HG03196 (cell line): ENCODE data around the gene THRB.

Experiments used
- ATAC-seq: cut with Tn5 transposase; IDR thresholded peaks from one replicate; pipeline ENCODE4 v1.9.1; 2021; ENCODE audit not compliant: unreplicated experiment

THRB gene

DNA sequence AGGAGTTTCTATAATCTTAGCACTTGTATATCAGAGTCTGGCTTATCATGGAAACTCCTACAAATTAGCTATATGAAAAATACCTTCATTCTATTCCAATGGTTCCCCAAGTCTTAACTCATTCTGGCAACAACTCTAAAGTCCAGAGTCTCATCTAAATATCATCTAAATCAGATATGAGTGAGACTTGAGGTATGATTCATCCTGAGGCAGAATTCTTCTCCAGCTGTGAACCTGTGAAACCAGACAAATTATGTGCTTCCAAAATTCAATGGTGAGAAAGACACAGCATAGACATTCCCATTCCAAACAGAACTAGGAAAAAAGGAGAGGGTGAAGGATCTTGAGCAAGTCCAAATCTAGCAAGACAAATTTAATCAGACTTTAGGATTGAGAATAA lies 138.8 kb downstream of the THRB start:
- ATAC-seq: no peak

DNA sequence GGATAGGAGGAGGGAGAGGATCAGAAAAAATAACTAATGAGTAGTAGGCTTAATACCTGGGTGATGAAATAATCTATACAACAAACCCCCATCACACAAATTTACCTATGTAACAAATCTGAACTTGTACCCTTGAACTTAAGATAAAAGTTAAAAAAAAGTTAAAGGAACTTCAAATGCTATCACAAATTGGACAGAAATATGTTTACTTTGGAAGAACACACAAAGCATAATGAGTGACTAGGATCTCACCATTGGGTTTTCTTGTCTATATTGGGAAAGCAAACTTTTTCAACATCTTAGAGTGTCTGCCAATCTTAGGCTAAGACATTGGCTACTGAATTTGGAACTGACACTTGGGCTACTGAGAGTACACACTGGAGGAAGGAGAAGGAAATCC lies 140.4 kb downstream of the THRB start:
- ATAC-seq: no peak

DNA sequence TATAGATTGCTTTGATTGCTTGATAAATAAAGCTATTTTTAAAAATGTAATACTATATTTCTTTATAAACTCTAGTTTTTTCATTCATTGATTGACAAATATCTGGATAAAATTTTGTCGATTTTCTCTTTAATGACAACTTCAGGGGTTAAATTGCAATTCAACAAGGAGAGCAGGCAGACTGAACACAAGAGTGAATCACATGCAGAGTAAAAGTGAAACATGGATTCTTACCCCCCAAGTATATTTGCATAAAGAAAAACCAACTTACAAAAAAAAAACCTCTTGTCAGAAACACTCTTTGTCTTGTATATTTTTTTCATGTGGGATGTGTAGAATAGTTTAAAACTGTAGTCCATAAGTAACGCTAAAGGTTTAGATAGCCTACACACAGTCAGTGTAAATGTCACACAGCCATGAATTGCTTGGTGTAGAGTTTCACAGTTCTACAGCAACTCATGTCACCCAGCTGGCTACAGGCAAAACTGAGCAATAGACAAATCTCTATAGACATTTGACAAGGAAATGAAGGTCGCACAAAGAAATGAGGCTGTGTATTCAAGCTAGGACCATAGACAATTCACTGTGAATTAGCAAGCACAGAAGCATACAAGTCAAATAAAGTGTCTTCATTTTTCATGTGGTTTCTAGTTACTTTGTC lies 141.6 kb downstream of the THRB start:
- no peak for ATAC-seq

DNA sequence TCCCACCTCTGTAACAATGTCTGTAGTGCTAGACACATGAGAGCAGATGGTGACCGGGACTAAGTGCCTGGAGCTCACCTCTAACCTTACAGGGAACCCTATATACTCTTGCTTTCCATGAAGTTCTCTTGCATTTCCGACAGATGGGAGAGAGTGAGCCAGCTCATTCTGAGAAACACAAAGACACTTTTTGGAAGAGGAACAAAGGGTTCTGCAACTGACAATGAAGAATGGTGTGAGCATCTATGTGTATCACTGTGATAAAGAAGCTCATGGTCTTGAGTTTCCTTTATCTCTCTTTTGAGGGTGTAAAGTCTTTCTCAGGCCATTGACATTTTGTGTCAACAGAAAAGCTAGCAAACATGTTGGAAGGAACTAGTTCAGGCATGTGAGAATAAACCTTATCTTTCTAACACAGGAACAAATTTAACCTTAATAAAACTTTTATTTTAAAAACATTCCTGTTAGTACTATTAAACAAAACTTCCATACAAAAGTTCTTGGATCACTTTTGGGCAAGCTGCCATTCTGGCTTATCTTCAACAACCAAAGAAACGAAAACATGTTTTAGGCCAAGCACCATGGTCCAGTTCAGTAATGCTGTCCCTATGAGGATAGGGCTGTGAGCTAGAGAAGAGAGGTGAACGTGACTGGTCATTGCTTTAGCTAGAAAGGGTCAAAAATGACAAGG lies 142.7 kb downstream of the THRB start:
- ATAC-seq: no peak

DNA sequence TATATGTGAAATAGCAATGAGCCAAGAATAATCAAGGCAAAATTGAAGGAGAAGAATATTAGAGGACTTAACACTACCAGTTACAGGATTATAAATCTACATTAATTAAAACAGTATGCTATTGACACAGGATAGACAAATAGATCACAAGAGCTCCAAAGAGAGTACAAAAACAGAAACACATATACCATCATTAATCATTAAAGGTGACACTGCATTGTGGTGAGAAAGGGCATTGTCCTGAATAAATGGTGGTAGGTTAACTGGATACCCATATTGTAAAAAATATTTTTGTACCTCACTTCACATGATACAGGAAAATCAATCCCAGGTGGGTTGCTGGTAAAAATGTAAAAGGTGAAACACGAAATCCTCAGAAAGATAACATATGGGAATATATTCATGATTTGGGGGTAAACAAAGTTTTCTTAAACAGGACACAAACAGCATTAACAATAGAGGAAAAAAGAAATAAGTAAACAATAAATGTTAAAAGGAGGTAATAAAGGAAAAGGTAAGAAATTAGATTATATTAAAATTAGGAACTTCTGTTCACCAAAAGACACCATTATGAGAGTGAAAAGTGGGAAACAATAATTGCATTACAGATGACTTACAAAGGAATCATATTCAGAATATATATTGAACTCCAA lies 145.2 kb downstream of the THRB start:
- ATAC-seq: no peak

DNA sequence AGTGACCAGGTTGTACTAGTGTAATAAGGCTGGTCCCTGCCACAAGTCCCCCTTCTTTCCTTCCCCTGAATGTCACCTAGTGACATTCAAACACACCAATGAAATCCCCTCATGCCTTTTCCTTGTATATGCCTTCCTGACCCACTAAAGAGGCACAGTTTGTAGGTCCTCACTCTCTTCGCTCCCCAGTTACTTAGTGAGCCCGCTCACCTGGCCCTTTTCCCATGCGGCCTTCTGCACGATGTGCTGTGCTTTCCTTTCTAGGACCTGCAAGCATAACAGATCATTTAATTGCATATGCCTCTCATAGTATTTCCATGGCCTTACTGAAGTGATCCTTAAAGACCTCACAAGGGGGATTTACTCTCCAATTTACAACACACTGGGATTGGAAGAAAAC lies 146.3 kb downstream of the THRB start:
- ATAC-seq: no peak

DNA sequence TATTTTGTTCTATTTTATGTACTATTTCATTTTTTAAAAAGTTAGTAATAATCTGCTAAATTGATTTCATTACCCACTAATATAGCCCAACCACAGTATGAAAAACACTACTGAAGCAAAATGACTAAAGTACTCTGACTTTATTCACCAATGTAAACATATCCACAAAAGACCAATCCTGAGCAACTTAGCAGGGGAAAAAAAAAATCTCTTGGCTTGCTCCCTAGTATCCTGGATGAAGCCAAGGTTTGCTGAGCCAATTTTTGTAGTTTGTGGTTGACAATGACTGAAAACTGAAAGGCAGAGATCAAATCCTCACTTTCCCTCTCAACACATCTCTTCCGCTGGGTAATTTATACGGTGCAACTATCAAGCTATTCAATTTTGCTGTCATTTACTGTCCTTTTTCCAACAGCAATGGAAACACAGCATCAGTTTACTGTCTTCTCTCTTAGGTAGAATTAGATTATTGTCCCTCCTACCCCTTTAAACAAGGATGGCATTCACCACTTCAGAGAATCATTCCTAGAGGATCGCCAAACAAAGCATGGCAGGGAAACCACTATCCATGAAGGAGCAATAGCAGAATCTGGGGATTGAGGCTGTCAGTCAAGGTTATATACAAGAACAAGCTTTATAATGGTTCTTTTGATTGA lies 149.7 kb downstream of the THRB start:
- ATAC-seq: no peak

DNA sequence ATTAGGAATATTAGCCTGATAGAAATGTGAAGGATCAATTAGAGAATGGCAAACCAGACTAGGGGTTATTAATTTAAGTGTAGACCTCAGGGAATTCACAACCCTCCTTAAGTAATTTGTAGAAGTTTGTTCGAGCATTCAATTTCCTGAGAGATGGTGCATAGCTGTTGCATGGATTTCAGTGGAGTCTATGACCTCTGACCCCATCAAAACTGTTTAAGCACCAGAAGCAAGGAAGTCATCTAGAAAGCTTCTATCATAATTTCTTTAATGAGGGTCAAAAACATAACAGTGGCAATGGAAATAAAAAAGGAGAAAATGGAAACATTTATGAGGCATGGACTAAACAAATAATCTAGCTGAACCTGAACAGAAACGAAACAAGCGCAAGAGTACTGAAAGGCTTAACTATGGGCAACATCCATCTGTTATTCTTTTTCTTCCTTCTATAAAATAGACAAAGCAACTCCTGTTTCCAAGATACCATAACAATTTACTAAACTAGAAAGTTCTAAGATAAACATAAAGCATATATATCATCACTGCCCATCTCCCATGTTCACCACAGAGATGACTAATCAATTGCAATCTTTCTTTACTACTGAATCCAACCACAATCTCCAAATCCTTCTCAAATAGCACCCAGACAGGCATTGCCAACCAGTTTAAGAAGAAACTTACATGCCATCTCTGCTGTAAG lies 151.4 kb downstream of the THRB start:
- ATAC-seq: no peak

DNA sequence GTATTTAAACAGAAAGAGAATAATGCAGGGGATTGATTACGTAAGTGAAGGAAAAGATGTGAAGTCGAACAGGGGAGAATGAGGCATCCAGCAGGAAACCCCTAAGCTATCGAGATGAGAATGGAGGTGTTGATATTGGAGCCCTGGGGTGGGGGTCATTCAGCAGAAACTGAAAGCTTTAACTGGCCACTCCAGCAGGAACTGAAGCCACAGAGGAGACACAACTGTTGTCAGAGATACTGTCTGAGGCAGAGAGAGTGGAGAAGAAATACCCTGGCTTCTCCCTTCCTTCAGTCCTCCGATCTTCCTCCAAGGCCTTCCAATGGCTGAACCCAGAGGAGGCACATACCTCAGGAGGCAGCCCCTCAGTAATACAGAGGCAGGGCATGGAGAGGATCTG lies 152.4 kb downstream of the THRB start:
- ATAC-seq: no peak

DNA sequence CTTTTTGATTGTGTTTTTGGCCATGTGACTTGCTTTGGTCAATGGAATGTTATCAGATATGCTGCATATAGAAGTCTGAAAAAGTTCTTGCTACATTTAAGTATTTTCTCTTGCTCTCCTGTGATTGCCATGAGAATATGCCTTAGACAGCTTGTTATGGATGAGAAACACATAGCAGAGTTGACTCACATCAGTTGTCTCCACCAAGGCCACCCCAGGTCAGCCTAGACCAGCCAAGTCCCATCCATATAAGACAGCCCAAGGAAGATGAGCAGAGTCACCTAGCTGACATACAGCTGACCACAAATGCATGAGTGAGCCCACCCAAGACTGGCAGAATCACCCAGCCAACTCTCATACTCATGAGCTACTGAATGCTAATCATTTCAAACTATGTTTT lies 153.0 kb downstream of the THRB start:
- ATAC-seq: no peak

DNA sequence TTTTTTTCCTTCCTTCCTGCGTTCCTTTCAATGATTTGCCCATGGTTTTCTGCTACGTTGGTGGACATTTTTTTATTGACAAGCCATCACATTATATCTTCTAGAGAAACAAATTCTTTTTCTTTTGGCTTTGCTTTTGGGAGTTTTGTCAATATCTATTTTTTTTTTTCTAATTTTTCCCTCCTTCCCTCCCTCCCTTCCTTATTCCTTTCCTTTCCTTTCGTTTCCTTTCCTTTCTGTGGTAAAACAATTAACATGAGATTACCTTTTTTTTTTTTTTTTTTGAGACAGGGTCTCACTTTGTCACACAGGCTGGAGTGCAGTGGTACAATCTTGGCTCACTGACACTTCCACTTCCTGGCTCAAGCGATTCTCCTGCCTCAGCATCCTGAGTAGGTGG lies 153.7 kb downstream of the THRB start:
- no peak for ATAC-seq

DNA sequence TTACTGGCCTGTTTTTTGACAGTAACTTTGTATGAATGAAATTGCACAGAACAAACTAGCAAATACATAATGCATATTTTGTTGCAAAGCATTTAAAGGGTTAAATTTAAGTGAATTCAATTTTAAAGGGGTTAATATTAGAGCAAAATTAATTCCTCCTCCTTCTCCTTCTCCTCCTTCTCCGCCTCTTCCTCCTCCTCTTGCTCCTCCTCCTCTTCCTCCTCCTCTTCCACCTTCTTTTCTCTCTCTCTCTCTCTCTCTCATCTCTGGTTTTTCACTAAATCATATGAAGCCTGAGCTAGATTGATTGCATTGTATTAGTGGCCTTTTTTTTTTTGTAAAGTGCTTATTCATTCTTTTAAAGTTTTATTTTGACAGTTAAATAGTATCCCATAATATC lies 154.5 kb downstream of the THRB start:
- no peak for ATAC-seq

DNA sequence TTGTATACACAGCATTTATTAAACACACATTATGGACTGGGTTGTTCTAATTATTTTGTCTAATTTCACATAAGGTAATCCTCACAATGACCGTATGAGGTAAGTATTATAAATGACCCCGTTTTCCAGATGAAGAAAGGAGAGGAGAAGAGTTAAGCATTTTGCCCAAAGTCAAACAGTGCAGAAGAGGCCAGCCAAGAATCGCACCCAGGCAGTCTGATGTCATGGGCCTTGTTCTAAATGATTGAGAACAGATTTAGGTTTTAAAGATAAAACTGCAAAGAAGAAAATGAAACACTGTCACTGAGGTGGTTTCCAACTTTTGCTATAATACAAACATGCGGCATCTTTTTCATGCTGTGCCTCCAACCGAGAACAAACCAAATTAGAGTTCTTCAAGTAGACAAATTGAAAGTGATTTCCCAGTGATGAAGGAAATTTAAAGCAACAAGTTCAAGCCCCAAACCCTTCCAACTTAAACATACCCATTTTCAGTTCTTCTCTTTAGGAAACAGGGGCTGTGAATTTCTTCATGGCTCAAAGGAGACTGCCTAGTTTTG lies 155.3 kb downstream of the THRB start:
- no peak for ATAC-seq

DNA sequence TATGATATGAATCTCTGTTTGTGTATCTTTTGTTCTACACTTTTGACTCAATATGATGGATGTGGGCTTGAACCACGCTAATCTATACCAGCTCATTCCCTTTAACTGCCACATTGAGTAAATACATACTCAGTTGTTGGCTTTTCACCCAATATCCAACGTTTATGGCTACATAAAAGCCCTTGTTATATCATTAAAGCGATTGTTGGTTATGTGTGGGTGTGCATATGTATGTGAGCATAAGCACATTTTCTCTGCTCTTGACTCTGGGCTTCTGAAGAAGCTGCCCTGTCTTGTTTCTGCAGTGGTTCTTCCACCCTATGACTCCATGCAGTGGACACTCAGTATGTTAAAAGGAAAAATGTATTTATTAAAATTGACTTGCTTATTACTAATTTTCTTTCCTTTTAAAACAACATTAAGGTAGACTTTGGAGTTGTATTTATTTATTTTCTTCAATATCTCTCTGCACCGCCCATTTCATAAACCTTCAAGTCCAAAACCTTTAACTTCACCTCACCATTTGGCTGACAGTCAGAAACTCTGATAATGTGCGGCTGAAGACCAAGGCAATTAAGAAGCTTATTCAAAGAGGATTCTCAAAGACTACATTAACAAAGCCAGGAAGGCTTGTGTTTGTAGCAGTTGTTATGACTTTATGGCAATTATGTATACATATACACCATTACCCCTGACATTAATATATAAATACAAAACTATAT lies 156.1 kb downstream of the THRB start:
- no peak for ATAC-seq

DNA sequence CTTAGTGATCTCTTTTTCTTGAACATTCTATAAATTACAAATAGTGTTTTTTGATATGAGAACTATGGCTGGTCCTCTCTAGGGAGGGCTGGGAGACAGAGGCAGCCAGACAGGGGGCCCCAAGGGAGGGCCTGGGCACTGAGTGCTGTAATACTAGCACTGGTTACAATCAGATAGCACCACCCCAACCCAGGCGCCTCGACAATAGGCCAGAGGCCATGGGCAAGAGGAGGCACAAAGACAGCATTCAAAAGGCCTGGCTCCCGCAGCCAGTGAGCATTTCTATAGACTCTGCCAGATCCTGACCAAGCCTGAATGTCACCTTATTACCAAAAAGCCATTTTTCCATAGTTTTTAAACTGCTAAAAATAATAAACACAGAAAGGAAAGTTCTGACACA lies 158.5 kb downstream of the THRB start:
- no peak for ATAC-seq

DNA sequence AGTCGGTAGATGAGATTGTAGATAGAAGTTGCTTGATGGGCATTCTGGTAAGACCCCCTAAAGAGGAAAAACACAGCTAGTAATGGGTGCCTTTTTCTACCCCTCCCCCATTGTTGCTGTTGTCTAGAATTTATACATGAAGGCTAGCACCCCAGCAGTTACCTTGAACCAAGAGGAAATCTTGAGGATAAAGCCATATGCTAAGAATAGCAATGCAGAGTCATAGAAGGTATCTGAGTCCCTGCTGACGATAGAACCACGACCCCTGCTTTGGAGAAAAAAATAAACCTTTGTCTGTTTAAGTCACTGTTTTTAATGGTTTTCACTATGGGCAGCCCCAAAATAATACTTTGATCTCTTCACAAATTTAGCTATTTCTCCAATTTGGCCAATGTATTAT lies 162.6 kb downstream of the THRB start:
- no peak for ATAC-seq

DNA sequence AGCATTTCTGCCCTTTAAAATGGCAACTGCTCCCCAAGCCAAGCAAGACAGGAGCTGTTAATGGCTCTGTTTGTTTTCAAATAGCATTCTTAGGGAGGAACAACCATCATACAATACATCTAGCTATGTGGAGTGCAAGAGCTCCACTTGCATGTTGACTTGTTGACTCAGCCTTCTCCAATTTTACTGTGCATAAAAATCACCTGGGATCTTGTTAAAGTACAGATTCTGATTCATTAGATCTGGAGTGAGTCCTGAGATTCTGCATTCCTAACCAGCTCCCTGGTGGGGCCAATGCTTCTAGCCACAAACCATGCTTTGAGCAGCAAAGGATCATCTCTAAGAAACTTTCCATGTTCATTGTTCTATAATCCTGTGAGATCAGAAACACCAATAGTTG lies 171.4 kb downstream of the THRB start:
- no peak for ATAC-seq

DNA sequence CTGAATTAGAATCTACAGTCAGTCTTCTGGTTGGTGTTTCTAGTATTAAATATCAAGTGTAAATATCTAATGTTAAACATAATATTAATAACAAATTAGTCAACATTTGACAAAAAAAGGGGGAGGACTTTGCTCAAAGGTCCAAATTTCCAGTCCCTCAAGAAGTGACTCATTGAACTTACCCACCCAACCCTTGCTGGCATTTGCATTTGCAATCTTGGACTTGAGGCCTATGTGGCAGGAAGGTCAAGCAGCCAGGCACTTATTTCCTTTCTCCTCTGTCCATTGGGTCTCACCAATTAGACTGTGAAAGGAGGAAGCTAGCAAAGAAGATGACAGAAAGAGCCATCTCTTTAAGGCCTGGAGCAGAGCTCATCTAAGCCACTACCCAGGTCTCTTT lies 174.0 kb downstream of the THRB start:
- ATAC-seq: no peak

DNA sequence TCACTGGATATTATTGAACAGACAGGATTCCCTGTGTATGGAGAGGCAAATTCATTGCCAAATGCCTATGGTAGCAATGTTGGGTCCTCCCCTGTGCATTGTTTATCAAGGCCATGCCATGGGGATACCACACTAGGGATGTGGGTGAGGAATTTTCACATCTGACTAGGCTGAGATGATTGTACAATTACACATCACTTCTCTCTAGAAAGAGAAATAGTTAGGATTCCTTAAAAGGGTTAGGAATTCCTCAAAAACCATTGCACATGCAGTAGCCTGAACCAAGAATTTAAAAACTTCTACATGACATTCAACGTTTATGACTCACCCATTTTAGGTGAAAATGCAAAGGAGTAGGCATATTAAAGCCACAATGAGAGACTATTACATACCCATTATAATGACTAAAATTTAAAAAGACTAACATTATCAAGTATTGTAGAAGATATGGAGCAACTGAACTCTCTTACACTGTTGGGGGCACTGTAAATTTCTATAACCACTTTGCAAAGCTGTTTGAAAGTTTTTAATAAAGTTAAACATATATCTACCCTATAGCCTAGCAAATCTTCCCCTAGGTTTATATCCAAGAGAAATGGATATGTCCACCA lies 175.9 kb downstream of the THRB start:
- no peak for ATAC-seq

DNA sequence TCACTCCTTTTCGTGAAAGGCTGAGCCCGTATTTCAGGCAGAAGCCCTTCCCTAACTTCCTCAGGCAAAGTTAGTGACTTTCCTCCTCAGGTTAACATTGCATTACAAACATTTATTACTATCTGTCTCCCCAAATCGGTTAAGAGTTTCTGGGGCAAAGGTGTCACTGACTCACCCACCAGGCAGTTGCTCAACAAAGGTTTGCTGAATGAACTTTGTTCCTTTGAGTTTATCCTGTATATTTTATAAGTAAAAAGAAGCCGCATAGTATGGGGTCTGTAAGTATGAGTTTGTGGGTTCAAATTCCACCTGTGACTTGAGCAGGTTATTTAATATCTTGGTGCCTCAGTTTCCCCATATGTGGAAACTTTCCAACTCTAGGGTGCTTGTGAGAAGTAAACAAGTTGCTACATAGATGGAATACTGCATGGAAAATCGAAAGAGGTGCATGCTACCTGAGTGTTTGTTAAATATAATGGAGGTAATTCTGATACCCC lies 177.7 kb downstream of the THRB start:
- no peak for ATAC-seq
